ENCODE measurements around the gene MKI67. TPM values are rescaled to one million over a fixed set of nuclear protein-coding genes. Genes with fewer than 3 reads are reported as not detected.

MKI67 gene
- total and polyA plus RNA-seq, 2 donors from 2014 or later: 0.04 to 2.4 TPM

- H3K4me1 ChIP-seq (ENCODE audit: control insufficient read depth in 2 of 3, insufficient read depth in 2 of 3, low read depth in 1 of 3, low read length in 3 of 3): no peaks in the 10 kb centered on the region
- no peaks in the 10 kb centered on the region for H3K27me3 ChIP-seq (ENCODE audit: control insufficient read depth, insufficient read depth, low read length)
- DNase-seq: no peak
- H3K4me3 ChIP-seq (ENCODE audit: low read length in 3 of 3): no peak overlapping the region
- no peak for TF ChIP-seq CTCF (IDR thresholded peaks at IDR 0.05; ENCODE audit: borderline replicate concordance, extremely low read depth, insufficient read depth)
- no peak for FAIRE-seq
- H3K27ac ChIP-seq (ENCODE audit: low read depth in 2 of 2, low read length in 2 of 2): no peak overlapping the region
- H3K36me3 ChIP-seq (ENCODE audit: control insufficient read depth in 2 of 3, insufficient read depth in 3 of 3, low read length in 3 of 3): no peaks in the 10 kb centered on the region
- intact Hi-C loops (cut with DNase I): no loop called here
- H3K9ac ChIP-seq (ENCODE audit: low read length in 3 of 3): no peak overlapping the region
- H3K9me3 ChIP-seq (ENCODE audit: control insufficient read depth in 2 of 3, insufficient read depth in 1 of 3, low read length in 3 of 3): no peaks in the 10 kb centered on the region
Measured at GRCh38 chr10:128083191-128083895, 42.9 kb downstream of the MKI67 start.

GRCh38 chr10:128081720-128082119 lies 44.5 kb downstream of the MKI67 start:
- no peaks in the 10 kb centered on the region for H3K9me3 ChIP-seq (ENCODE audit: control insufficient read depth in 2 of 3, insufficient read depth in 1 of 3, low read length in 3 of 3)
- intact Hi-C loops (cut with DNase I): no loop called here
- no peaks in the 10 kb centered on the region for H3K4me1 ChIP-seq (ENCODE audit: control insufficient read depth in 2 of 3, insufficient read depth in 2 of 3, low read depth in 1 of 3, low read length in 3 of 3)
- no peak overlapping the region for H3K27ac ChIP-seq (ENCODE audit: low read depth in 2 of 2, low read length in 2 of 2)
- no peak for FAIRE-seq
- DNase-seq: no peak
- TF ChIP-seq CTCF (IDR thresholded peaks at IDR 0.05; ENCODE audit: borderline replicate concordance, extremely low read depth, insufficient read depth): no peak
- peaks cover 0 to 2% (median 0%) of the 10 kb centered on the region in 3 donors for H3K36me3 ChIP-seq (ENCODE audit: control insufficient read depth in 2 of 3, insufficient read depth in 3 of 3, low read length in 3 of 3)
- no peaks in the 10 kb centered on the region for H3K27me3 ChIP-seq (ENCODE audit: control insufficient read depth, insufficient read depth, low read length)
- H3K9ac ChIP-seq (ENCODE audit: low read length in 3 of 3): no peak overlapping the region
- no peak overlapping the region for H3K4me3 ChIP-seq (ENCODE audit: low read length in 3 of 3)

GRCh38 chr10:128081222-128081621 lies 45.0 kb downstream of the MKI67 start:
- TF ChIP-seq CTCF (IDR thresholded peaks at IDR 0.05; ENCODE audit: borderline replicate concordance, extremely low read depth, insufficient read depth): no peak
- Histone ChIP-seq H3K27ac (ENCODE audit: low read depth in 2 of 2, low read length in 2 of 2) (no peak overlapping the region), H3K36me3 (ENCODE audit: control insufficient read depth in 2 of 3, insufficient read depth in 3 of 3, low read length in 3 of 3) (peaks cover 0 to 4% (median 0%) of the 10 kb centered on the region in 3 donors), H3K27me3 (ENCODE audit: control insufficient read depth, insufficient read depth, low read length) (no peaks in the 10 kb centered on the region), H3K4me3 (ENCODE audit: low read length in 3 of 3) (no peak overlapping the region), H3K4me1 (ENCODE audit: control insufficient read depth in 2 of 3, insufficient read depth in 2 of 3, low read depth in 1 of 3, low read length in 3 of 3) (no peaks in the 10 kb centered on the region), H3K9me3 (ENCODE audit: control insufficient read depth in 2 of 3, insufficient read depth in 1 of 3, low read length in 3 of 3) (no peaks in the 10 kb centered on the region), H3K9ac (ENCODE audit: low read length in 3 of 3) (no peak overlapping the region)
- intact Hi-C loops (cut with DNase I): no loop called here
- no peak for FAIRE-seq
- DNase-seq: no peak
